ENCODE results near the gene TIPARP.
A peak's percentile ranks its signal among the peaks of the same experiment; 100 is the strongest.

Gene TIPARP

GRCh38 chr3:156682501-156682900, 8.1 kb downstream of the TIPARP start (continued):
- TF ChIP-seq KLF17 (tag by site-specific recombination; IDR thresholded peaks at IDR 0.05) (no peak), ZNF629 (tag by site-specific recombination; IDR thresholded peaks at IDR 0.05) (peak; percentile 9; the same call in 1 of the 2 replicates), PATZ1 (tag by site-specific recombination; IDR thresholded peaks at IDR 0.05) (no peak), ZNF146 (tag by site-specific recombination; IDR thresholded peaks at IDR 0.05) (no peak), ZNF416 (tag by site-specific recombination; IDR thresholded peaks at IDR 0.05) (no peak), ZBTB44 (tag by site-specific recombination; IDR thresholded peaks at IDR 0.05) (0 out of 2 replicates have a peak, but pooled peaks have one; percentile 8), ZNF488 (tag by site-specific recombination; IDR thresholded peaks at IDR 0.05) (no peak), ZNF518A (tag by site-specific recombination; conservative IDR thresholded peaks at IDR 0.05; ENCODE audit: low read depth) (no peak), ZBTB11 (tag by site-specific recombination; conservative IDR thresholded peaks at IDR 0.05; ENCODE audit: low read depth) (no peak), PRDM6 (tag by site-specific recombination; IDR thresholded peaks at IDR 0.05) (peak; percentile 4; the same call in 1 of the 2 replicates), ZNF223 (tag by site-specific recombination; IDR thresholded peaks at IDR 0.05) (no peak), ZBTB26 (tag by site-specific recombination; optimal IDR thresholded peaks at IDR 0.05) (no peak)

All from HEK293 (cell line).